RCC 7860 (cell line): Measurements from ENCODE around the gene POLD2.
"Not testable (repeated sequence)": the region's sequence is repeated elsewhere in the genome, so short reads cannot be mapped to it uniquely, and the experiment has no call there.

Experiments
- DNase-seq: peaks from one replicate; pipeline ENCODE4 v3.0.0-alpha.2; 2015; ENCODE audit warnings: low spot score
- FAIRE-seq: peaks from 2 replicates; lab custom pipeline; 2012; peaks lifted over from hg19 to GRCh38; lab: Jason Lieb, UNC

POLD2 gene

DNA sequence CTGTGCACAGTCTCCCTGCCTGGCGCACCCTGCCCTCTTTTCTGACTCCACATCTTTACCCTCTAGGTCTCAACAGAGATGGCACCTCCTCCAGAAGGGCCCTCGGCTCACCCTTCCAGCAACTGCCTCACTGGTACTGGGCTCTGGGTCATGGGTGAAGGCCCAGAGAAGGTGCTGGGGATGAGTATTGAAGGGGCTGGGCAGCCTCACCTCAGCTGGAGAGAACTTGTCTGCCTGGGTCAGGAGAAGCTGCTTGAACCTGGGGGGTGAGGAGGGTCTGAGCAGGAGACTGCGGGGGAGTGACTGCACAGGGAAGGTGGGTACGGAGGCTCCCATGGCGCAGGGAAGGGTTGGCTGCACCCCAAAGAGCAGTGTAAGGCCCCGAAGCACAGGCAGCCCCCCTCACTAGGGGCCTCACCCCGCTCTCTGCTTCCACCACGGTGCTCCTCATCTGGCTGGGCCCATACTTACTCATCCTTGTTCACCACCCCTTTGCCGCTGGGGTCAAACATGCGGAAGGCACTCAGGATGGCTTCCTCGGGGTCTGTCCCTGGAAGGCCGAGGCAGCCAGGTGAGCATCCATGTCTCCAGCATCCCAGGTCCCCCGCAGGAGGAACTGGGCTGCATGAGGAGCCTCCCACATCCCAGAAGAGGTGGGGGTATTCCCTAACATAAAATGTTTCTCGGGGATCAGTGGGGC lies 16.1 kb upstream of the POLD2 start:
- FAIRE-seq (no peak), DNase-seq (no peak)

DNA sequence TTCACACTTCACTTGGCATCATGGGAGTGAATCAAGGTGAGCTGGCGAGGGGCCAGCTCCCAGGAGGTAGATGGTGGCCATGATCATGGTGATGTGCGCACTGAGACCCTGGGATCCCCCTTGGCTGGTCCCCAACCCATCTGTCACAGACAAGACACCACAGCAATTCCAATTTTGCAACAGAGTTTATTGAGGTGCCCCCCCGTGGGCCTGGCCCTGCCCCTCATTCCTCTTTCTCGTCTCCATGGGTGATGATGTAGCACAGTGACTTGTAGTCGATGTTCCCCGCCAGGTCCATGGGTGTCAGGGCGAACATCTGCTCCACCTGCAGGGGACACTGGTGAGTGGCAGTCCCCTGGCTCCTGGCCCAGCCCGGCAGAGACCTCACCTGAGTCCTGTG lies 15.3 kb upstream of the POLD2 start:
- DNase-seq (no peak), FAIRE-seq (no peak)

DNA sequence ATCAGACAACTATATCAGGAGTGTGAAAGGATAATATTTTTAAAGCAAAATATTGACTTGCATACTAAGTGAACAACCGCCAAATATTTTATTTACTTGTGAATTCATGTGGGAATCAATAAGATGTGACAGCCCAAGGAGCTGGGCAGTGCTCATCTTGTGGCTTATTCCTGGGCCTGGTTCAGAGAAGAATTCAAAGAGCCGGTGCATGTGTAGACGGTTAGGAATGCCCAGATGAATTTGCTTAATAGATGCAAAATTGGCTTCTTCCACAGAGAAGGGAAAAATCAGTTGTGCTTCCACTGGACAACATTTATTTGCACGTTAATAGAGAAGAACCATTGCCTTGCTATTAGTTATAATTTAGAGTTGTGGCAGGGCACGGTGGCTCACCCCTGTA lies 13.4 kb upstream of the POLD2 start:
- no peak for DNase-seq
- no peak for FAIRE-seq

DNA sequence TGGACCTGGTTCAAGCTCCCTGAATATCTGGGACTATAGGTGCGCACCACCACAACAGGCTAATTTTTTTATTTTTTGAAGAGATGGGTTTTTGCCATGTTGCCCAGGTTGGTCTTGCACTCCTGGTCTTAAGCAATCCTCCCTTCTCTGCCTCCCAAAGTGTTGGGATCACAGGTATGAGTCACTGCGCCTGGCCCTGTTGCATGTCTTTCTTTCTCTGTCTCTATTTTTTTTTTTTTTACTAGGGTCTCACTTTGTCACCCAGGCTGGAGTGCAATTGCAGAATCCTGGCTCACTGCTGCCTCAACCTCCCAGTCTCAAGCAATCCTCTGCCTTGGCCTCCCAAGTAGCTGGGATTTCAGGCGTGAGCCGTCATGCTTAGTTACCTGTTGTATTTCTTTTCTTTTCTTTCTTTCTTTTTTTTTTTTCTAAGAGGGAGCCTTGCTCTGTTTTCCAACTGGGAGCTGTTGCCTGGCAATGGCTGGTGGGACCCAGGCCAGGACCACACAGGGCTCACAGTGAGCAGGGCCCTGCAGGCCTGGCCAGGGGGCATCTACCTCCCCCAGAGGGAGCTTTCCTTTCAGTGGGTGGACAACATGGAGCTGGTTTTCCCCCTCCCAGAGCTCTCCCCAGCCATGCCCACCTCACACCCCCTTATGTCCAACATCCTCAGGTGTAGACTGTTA lies 11.7 kb upstream of the POLD2 start:
- FAIRE-seq (no peak), DNase-seq (no peak)

DNA sequence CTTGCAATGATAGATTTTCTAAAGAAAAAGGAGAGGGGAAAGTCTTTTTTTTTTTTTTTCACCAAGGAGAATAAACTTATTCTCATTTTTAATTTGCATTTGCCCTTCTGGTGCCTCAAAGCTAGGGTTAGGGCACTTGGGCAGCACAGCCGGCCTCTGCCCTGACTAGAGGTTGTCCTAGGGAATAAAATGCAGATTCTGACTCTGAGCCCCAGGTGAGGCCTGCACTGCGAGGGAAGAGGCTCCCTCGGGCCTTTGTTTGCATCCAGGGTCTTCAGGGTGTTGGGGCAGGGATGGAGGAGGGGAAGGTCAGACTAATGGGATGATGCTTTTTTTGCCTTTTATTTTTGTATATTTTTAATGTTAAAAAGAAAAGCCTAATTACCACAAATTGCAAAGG lies 9.9 kb upstream of the POLD2 start:
- DNase-seq (no peak), FAIRE-seq (no peak)

DNA sequence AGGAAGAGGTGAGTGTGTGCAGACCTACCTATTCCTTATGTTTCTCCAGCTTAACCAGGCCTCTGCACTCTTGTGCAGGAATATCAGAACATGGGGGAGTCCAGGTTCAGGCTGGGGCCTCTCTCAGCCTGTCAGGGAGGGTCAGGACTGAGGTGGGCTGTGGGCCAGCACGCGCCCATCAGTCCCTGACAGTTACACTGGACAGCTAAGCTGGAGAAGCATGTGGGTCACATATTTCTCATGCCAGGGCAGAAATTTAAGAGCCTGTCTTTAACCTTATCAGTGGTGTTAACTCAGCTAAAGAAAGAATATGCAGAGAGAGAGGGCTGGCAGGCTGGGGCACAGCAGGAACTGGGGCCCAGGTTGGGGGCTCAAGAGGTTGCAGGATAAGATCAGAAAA lies 8.7 kb upstream of the POLD2 start:
- FAIRE-seq, result no peak
- DNase-seq, result no peak

DNA sequence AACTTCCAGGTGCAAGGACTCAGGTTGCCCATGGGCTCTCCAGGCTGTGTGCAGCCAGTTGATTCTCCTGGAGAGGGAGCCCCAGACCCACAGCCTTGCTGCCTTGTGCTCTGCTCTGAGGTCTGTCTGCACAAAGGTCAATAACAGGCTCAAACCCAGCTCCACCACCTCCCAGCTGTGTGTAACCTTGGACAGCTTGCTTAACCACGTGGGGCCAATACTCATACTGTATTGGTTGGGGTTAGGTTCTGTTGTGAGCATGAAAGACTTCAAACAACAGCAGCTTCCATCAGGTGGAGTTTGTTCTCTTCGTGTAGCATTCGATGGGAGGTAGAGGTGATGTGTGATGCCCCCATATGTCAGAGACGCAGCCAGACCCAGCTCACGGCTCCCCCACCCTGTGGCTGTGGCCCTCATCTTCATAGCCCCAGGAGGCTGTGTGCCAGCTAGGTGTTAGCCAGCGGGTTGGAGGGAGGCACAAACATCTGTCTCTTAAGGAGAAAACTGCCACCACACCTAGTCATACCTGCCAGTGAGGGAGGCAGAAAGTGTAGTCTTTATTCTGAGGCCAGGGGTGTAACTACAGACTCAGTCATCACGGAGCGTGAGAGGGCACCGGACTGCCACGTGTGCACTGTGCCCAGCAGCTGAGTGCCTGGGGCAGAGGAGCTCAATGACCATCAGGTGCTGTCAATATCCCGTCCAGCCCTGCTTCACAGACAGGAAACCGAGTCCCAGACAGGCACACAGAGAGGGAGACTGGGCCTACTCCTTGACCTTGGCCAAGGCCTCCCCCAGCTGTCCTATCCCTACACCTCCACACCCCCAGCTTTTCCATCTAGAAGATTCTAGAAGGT lies 8.1 kb upstream of the POLD2 start:
- DNase-seq (no peak), FAIRE-seq (no peak)

DNA sequence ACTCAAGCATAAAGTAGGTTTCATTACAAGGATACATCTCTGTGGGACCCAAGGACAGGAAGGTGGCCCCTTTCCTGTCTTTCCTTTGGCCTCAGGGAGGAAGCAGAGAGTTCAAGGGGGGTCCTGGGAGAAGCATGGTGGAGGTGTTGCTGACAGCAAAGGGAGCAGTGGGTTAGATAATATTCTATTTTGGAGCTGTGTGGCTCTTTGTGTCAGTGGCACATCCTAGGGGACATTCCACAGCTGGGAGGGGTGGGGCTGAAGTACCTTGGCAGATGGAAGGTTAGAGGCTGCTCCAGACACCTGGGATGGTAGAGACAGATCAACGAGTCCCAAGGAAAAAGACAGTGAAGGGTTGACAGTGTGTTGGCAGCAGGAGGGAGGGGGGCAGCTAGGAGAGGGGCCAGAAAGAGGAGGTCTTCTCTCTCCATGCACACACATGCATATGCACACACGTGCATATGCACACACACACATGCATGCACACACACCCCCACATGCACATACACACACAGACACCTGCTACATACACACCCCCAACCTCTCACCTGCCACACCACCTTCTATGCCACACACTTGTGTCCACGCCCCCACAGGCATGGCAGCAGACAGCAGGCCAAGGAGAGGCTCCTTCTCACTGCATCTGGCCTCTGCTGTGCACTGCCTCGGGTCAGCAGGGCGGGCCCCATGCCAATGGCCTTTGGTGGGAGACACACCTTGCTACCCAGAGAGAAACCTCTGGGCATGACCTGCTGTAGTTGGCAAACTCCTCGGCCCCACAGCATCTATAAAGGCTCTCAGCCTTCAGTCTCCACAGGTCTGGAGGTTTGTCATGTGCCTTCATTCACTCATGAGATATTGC lies 5.6 kb upstream of the POLD2 start:
- DNase-seq (no peak), FAIRE-seq (no peak)

DNA sequence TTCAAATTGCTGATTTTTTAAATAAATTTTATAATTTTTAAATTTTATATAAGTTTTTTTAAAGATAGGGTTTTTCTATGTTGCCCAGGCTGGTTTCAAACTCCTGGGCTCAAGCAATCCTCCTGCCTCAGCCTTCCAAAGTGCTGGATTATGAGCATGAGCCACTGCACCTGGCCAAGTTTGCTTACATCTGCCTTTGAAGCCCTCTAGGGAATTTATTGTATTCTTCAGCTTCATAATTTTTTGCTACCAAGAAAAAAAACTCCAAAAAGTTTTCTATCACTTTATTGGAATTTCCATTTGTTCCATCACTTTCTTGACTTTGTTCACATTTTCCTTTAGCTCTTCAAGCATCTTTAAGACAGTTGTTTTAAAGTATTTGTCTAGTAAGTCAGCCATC lies 3.8 kb upstream of the POLD2 start:
- DNase-seq (no peak), FAIRE-seq (no peak)

DNA sequence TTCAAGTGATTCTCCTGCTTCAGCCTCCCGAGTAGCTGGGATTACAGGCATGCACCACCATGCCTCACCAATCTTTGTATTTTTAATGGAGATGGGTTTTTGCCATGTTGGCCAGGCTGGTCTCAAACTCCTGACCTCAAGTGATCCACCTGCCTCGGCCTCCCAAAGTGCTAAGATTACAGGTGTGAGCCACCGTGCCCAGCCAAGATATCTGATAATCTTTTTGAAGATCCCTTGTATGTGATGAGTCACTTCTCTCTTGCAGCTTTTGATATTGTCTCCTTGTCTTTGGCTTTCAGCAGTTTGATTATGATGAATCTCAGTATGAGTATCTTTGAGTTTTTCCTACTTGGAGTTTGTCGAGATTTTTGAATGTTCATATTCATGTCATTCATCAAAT lies 3.2 kb upstream of the POLD2 start:
- FAIRE-seq, DNase-seq: not testable (repeated sequence)

DNA sequence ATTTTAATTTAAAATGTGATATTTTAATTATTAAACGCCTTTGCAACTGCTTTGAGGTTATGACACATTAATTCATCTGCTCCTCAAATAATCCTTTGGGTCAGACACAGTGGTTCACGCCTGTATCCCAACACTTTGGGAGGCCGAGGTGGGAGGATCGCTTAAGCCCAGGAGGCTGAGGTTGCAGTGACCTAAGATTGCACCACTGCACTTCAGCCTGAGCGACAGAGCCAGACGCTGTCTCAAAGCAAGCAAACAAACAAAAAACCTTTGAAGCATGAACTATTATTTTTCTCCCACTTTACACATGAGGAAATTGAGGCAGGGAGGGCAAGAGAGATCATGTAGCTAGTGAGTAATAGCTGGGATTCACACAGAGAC lies 1.5 kb upstream of the POLD2 start:
- no peak for FAIRE-seq
- DNase-seq, result no peak

DNA sequence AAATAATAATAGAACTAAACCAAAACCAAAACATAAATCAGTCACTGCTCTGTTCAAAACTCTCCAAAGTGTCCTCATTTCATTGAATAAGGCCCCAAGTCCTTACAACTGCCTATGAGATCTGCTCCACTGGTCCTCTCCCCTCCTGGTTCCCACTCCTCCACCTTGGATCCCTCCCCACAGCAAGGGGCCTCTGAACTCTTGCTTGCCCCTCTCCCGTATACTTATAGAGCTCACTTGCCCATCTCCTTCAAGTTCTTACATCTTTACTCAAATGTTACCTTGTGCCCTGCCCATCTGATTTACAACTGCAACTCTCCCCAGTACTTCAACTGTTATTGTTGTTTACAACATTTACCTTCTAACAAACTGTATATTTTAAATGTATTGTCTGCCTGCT lies 819 bp downstream of the POLD2 start:
- DNase-seq (no peak), FAIRE-seq (no peak)

DNA sequence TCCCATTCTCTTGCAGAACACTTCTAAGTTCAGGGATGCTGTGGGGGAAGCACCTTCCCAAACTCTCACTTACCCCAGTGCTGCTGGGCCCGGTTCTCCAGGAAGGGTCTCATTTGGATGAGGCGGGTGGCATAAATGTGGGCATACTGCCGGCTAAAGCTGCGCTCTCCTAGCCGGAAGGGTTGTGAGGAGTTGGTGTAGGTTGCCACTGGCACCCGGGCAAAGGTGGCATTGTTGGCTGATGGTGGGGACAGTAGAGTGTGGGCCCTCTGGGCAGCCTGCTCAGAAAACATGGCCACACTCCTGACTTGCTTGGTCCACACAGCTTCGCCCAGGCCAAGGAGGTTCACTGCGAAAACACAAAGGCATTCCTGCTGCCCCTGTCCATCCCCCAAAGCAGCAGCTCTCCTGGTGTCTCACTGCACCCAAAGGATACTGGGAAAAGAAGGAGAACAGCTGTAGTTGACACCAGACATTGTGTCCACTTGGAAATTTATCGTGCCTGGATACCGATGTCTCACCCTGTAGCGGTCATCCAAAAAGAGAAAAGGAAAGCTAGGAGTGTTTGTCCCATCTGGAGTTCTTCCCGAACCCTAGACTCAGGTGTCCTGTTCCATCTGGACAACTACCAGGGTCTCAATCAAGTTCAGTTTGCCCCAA lies 1.5 kb downstream of the POLD2 start:
- DNase-seq, result no peak

DNA sequence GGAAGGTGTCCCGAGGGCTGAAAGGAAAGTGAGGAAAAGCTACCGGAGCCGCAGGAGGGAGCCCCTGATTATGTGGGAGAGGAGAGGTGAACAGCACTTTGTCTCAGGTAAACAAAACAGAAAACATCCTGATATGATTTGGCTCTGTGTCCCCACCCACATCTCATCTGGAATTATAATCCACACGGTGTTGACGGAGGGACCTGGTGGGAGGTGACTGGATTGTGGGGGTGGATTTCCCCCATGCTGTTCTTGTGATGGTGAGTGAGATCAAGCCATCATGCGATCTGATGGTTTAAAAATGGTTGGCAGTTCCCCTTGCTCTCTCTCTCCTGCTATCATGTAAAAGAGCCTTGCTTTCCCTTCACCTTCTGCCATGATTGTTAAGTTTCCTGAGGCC lies 3.0 kb downstream of the POLD2 start:
- no peak for DNase-seq
- FAIRE-seq, result no peak

More for the DNA sequence above, 1.5 kb downstream of the POLD2 start:
- no peak for FAIRE-seq

DNA sequence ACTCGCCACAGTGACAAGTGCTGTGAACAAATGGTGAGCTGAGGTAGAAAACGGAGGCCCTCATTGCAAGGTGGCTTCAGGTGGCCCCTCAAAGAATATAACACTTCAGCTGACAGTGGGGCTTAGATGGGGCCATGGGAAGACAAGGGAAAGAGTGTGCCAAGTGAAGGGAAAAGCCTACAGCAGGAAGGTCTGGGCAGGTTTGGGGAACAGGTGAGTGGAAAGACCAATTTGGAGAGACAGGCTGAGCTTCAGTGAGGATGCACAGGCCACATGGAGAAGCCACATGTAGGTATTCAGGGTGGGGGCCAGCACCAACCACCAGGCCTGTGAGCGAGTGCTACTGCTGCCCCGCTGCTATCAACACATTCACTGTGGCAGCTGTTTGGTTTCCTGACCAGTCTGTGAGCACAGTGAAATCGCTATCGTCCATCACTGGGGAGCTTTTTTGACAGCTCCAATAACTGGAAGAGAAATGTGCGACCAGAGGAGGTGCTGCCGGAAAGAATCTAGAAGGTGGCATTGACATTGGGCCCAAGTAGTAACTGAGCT lies 3.4 kb downstream of the POLD2 start:
- FAIRE-seq (no peak), DNase-seq (no peak)

DNA sequence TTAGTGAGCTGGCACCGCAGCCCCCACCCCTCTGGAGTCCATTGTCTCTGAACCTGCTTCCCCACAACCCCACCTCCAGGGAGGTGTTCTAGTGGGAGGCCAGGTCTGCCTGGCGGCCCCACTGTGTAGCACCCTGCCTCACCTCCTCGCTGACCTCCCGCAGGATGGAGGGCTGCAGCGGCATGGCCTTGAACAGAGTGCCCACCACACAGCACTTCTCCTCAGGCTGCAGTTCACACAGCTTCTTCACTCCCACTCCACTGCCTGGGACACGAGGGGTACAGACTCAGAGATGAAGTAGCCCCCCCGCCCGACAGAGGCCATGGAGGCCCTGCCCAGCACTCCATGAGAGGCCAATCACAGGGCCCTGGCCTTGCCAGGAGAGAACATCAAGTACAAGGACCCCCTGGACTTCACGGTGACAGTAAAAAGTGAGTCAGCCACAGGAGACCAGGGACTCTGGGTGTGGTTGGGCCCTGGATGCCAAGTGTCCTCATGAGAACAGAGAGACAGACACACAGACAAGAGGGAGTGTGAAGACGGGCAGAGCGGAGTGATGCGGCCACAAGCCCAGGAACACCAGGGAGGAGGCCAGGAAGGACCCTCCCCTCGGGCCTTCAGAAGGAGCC lies 5.4 kb downstream of the POLD2 start:
- FAIRE-seq (no peak), DNase-seq (no peak)

DNA sequence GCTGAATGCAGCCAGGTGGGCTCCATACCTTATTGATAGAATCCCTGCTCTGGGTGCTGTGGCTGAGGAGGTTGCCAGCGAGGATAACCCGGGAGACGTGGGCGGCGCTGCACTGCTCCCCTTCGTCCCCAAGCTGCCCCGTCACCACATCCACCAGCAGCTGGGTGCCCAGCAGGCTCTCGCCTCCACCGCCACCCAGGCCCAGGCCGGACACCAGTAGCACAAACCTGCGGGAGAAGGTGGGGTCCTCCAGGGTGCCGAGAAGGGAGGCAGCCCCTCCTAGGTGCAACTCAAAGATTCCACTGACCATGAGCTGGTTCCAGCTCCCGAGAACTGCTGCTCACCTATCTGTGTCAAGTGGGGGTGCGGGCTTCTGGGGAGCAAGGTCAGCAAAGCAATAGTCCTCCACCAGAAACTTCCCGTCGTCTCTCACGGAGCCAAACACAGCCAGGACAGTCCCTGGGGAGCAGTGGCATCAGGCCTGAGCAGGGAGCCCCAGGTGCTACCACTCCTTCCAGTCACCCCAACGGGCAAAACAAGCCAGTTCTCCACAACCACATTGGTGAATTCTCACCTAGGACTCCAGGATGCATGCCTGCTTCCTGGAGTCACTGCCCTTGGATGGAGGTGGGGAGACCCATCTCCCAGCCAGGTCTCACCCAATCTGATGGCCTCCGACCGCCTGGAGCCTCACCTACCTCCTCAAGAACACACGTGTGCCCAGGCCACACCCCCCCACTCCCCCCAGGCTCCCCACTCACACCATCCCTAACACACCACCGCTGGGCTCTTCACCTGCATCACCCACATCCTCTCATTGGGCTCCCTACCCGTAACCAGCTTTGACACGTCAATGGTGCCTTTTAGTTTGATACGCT lies 6.3 kb downstream of the POLD2 start:
- DNase-seq (no peak), FAIRE-seq (no peak)

DNA sequence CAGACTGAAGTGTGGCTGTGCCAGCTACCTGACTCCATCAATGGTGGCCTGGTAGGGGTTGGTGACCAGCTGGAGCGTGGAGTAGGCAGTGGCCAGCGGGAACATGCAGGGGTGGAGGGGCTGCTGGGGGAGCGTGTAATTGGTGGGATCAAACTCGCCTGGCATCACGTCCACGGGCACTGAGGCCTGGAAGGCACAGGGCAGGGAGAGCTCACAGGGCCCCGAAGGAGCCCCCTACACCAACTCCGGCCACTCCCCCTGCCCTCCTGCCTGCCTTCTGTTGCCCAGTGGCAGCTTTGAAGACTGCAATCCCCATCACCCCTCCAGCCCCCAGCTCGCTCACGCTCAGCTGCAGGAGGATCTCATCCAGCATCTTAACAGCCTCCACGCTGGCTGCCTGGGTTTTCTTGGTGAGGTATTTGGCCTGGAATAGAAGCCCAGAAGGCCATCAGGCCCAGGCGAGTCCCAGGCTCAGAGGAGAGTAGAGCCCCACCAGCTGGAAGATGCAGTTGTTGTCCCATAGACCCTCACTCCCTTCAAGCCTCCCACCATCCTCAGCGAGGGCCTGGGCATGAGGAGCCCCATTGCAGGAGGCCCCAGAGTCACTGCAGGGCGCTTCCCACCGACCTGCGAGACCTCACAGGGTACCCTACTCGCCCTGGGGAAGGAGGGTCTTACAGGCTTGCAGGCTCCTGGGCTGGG lies 7.1 kb downstream of the POLD2 start:
- no peak for DNase-seq

More for the DNA sequence above, 7.1 kb downstream of the POLD2 start:
- FAIRE-seq, result no peak
